GM18499 (cell line): ENCODE data around the gene CYB561D1.
"Not testable (repeated sequence)": the region's sequence is repeated elsewhere in the genome, so short reads cannot be mapped to it uniquely, and the experiment has no call there.

Experiments
- ATAC-seq: cut with Tn5 transposase; IDR thresholded peaks from one replicate; pipeline ENCODE4 v1.9.1; 2021; ENCODE audit warnings: moderate number of reproducible peaks; ENCODE audit not compliant: insufficient read depth, unreplicated experiment

Gene CYB561D1

DNA sequence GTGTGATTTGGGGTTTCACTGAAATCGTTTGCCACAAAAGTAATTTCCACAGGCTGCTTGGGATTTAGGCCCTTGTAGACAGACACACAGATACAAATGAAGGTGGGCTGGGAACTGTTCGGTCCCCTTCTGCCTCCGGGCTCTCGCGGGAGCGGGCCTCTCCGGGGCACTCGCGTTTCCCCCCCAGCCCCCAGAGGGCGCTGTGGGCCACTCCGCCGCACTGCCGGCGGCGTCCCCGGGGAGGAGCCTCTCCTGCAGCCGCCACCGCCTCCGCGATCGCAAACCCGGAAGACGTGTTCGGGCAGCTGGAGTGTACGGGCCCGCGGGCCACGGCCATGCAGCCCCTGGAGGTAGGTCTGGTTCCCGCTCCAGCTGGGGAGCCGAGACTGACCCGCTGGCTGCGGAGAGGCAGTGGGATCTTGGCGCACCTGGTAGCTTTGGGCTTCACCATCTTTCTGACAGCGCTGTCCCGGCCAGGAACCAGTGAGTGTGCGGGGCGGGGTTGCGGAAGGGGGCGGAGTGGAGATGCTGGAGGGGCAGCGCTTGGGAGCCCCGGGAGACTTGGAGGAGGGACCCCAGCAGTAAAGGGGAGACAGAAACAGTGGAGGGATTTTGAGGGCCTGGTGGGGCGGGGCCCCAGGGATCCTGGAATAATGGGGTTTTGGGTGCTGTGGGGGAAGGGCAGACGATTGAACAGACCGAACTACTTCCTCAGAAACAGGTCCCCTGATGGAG lies at the start of gene CYB561D1:
TSS of gene CYB561D1 (plus strand) at position 290 of the 735 bp plus-strand sequence. CDS start at position 336, 46 bp downstream.
- peak; percentile 49 for ATAC-seq

DNA sequence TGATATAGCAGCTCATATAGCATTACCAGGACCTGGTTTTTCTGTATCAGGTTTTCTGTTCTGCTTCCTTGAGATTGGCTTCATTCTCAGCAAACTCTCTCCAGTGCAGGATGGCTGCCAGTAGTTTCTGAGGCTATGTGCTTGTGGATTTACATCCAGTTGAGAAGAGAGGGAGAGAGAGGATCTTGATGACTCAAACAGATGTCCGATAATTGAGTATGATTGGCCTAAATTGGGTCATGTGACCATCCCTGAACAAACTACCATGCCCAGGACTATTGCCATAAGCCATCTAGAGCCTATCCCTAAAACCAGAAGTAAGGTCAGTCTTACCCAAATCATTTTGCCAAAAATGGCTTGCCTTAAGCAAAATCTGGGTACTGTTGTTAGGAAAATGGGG lies 49.5 kb upstream of the CYB561D1 start:
- ATAC-seq: no peak

DNA sequence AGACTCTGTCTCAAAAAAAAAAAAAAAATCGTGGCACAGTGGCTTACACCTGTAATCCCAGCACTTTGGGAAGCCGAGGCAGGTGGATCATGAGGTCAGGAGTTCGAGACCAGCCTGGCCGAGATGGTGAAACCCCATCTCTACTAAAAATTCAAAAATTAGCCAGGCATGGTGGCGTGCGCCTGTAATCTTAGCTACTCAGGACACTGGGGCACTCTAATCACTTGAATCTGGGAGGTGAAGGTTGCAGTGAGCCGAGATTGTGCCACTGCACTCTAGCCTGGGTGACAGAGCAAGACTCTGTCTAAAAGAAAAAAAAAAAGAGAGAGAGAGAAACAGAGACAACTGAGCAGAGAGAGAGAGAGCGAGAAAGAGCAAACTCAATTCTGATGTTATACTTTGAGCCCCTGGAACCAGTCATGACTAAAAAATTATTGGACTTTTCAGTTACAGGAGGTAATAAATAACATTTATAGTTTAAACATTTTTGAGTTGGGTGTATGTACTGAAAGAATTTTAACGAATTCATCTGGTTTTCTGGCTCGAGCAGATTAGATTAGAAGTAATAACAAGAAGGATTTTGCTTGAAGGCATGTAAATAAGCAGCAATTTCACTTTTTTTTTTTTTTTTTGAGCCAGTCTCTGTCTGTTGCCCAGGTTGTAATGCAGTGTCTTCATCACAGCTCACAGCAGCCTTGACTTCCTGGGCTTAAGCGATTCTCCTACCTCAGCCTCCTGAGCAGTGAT lies 47.8 kb upstream of the CYB561D1 start:
- ATAC-seq: not testable (repeated sequence)

DNA sequence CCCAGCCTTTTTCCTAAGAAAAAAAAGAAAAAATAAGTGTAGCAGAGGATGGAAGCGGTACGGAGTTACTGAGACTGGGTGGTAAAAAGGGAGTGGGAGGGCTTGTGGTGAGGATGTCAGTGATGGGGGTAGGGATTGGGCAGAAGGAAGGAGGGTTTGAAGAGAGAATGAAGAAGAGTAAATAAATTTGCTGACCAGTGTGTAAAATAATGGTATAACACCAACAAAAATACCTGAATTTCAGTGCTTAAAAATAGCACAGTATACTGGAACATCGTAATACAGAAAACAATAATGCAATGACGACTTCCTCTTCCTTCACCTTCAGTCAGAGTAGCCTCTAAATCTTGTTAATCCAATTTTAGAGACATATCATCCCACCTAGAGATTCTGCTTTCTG lies 46.4 kb upstream of the CYB561D1 start:
- ATAC-seq: no peak

DNA sequence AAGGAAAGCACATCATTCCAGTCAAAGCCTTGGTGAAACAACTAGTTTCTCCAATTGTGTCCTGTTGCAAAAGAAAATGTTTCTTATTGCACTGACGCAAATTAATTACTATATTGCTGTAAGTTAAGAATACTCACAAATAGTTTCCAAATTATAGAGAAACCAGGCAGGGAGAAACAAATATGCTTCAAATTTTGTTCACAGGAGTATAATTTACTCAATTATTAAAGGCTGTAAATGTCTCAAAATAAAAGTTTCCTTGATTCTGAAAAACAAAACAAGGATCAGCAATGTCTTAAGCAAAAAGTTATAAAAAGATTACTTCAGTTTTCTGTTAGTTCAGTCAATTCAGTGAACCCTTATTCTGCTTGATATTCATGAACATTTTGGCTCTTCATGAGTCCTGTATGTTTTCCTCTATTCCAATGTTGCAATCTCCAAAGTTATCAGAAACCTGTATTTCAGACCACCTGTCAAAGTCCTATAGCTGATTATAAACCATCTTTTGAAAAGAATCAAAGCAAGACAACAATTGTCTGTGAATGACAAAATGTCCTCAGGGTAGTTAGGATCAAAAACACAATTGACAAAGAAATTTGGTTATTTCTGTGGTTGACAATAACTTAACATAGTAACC lies 39.3 kb upstream of the CYB561D1 start:
- ATAC-seq: no peak

DNA sequence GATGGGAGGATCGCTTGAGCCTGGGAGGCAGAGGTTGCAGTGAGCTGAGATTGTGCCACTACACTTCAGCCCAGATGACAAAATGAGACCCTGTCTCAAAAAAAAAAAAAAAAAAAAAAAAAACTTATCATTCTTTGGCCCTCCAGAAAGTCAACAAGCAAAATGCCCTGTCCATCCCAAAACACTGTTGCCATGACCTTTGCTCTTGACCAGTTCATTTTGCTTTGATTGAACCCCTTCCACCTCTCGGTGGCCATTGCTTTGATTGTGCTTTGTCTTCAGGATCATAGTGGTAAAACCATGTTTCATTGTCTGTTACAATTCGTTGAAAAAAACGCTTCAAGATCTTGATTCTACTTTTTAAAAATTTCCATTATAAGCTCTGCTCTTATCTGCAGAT lies 36.1 kb upstream of the CYB561D1 start:
- ATAC-seq: no peak

DNA sequence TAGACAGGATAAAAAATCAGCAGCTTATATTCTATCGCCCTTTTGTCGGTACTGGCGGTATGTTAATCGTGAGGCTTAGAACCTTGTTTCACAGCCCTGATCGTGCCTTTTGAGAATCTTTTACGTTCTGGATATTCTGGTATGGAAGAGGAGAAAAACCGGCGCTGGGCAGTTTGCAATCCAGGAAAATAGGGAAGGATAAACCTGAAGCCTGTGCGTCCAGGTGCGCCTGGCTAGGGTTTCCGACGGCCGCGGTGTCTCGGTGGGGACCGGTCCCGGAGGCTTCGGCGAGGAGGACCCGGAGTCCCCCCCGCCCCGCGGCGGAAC lies 27.8 kb upstream of the CYB561D1 start:
- no peak for ATAC-seq

DNA sequence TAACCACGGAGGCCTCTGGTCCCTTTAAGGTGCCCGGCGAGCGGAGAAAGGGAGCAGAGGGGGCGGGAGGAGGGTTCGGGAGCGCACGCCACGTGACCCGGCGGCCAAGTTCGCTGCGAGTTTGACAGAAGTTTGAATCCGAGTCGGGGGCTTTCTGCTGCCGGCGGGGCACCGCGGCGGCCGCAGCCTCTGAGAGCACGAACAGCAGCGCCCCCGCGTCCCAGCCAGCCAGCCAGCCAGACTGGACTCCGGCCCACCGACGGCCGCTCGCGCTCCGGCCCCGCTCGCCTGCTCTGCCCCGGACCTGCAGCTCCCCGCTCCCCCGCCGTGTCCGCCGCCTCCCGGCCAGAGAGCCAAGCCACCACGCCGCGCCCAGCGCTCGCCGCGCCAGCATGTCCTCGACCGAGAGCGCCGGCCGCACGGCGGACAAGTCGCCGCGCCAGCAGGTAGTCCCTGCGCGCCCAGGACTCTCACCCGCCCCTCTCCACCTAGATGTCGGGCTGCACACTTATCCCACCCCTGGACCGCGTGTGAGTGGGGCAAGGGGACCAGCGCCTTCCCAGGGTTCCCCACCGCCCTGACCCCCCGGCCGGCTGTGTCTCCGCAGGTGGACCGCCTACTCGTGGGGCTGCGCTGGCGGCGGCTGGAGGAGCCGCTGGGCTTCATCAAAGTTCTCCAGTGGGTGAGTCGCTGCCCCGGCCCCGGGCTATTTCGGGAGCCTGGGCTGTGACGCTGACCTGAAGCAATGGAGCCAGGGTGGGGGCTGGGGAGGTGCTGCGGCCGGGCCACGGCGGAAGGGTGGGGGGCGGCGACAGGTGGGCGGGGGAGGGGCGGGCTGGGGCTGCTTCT lies 27.2 kb upstream of the CYB561D1 start, which contains the start of gene SYPL2:
TSS of gene SYPL2 (plus strand) at position 95 of the 849 bp plus-strand sequence. CDS start at position 393, 298 bp downstream.
- ATAC-seq: no peak

DNA sequence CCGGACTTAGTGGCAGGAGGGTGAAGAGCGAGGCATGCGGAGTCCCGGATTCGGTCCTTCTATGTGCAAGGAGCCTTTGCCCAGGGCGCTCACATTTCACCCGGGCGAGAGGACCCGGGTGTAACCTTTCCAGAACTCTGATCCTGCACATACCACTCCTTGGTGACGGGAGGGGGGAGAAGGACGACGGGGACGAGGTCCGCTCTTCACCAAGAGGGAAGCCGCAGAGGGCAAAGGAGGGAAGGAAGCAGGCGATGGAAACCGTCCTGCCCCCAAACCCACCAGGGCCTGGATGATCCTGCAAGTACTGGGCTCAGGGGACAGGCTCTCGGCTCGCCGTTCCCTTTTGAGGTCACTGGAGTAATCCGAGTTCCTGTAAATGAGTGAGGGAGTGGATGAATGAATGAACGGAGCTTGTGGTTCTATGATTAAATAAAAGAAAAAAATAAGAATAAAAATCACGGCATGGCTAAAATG lies 26.6 kb upstream of the CYB561D1 start:
- ATAC-seq: no peak

DNA sequence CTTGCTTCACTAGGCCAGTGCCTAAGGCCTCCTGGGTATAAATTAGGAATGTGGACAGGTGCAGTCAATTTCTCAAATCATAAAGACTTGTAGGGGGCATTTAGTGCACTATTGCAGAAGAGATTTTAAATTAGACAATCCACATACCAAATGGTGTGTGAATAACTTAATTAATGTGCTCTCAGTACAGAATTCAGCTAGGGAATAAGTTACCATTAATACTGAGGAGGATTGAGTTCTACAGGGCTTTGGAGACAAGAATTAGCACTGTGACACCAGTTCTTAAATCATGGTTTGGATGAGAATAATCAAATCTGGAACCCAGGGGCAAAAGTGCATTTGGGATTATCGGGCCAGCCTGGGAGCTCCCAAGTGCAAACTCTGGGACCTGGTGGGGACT lies 25.8 kb upstream of the CYB561D1 start:
- no peak for ATAC-seq

- no peak for ATAC-seq
These were observed 25.0 kb upstream of the CYB561D1 start for GRCh38 chr1:109468903-109469302.

DNA sequence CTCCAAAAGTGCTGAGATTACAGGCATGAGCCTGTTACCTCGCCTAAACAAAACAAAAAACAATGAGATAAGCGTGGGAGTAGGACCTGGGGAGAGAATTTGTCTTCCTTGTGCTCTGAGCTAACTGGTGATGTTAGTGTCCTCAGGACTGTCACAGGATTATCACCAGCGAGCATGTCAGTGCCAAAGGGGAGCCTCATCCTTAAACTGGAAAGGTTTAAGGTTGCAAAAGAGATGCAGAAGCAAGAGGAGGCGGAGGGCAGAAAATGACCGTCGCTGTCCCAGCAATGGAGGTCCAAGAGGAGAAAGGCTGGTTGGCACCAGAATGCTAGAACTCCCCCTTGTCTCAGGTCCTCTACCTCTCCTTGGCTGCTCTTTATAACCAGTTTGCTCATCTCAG lies 23.6 kb upstream of the CYB561D1 start:
- ATAC-seq: no peak

DNA sequence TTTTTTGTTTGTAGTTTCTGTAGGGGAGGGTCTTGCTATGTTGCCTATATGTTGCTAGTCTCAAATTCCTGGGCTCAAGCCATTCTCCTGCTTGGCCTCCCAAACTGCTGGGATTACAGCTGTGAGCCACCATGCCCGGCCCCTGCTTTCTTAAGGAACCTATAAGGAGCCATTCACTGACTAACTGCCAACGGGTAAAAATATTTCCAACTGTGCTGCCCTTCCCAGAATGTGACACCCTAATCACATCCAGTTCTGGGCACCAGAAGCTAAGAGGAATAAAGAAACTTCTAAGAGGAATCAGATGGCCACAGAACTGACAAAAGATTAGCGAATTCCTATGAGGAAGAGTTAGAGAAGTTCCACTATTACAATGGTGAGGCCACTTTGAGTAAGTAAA lies 21.1 kb upstream of the CYB561D1 start:
- no peak for ATAC-seq

DNA sequence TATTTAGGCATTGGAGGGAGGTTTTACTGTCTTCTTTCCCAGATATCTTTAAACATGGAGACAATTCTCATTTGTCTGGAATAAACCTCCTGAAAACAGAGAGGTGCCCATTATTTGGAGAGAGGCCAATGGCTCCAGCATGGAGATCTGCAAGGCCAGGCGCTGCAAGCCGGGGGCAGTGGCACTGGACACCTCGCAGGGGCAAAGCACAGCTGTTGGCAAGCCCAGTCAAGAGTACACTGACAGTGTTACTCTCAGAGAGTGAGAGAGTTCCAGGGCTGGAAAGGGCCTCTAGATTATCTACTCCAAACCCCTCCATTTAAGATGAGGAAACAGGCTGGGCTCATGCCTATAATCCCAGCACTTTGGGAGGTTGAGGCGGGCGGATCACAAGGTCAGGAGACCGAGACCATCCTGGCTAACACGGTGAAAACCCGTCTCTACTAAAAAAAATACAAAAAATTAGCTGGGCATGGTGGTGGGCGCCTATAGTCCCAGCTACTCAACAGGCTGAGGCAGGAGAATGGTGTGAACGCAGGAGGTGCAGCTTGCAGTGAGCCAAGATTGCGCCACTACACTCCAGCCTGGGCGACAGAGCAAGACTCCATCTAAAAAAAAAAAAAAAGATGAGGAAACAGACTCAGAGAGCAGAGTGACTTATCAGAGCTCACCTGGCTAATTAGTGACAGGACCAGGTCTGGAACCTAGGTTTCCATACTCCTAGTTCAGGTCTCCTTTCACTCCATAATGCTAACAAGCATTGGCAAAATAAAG lies 20.4 kb upstream of the CYB561D1 start:
- ATAC-seq: not testable (repeated sequence)

DNA sequence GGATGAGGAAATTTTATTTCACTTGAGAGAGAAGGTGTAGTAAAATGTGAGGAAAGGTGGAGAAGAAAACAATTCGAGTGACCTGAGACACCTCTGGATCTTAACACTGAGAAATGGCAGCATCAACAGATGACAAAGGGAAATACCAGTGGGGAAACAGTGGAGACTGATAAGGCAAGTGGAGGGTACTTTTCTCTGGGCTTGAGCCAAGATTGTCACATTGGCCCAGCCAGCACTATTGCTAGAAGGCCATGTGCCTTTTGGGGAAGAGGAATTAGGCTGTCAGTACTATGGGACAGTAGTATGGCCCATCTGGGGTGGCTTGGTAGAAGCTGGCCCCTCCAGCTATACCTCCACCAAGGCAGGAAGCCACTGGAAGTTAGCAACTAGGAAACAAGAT lies 19.2 kb upstream of the CYB561D1 start:
- no peak for ATAC-seq

GRCh38 chr1:109475261-109475660 lies 18.6 kb upstream of the CYB561D1 start:
- no peak for ATAC-seq

GRCh38 chr1:109476825-109477224 lies 17.1 kb upstream of the CYB561D1 start:
- ATAC-seq: no peak

GRCh38 chr1:109477821-109478220 lies 16.1 kb upstream of the CYB561D1 start:
- ATAC-seq: no peak

GRCh38 chr1:109478806-109479205 lies 15.1 kb upstream of the CYB561D1 start:
- no peak for ATAC-seq

GRCh38 chr1:109479311-109479710 lies 14.6 kb upstream of the CYB561D1 start:
- ATAC-seq: no peak
